GM04503 (cell line): ENCODE results near the gene STK32C.

Source experiments
- DNase-seq: peaks from one replicate; pipeline ENCODE4 v3.0.0-alpha.2; 2012; ENCODE audit warnings: low read depth

The STK32C gene

DNA sequence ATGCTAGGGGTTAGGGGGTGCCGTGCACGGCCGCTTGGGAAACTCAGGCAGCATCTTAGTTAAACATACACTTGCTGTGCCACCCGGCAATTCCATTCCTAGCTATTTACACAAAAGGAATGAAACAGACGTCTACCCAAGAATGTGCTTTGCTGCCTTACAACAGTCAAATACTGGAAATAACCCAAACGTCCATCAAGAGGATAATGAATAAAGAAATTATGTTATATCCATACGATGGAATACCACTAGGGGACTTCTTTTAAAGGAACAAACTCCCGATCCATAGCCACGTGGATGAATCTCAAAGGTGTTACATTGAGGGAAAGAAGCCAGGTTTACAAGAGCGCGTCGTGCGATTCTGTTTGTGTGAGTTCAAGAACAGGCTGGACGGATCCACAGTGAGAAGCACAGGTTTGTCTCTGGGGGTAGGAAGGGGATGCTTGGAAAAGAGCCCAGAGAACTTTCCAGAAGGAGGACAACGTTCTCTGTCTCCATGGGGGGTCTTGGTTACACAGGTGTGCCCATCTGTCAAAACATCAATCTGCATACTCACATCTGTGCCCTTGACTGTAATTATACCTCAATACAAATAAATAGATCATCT lies 41.8 kb downstream of the STK32C start:
- DNase-seq: no peak

DNA sequence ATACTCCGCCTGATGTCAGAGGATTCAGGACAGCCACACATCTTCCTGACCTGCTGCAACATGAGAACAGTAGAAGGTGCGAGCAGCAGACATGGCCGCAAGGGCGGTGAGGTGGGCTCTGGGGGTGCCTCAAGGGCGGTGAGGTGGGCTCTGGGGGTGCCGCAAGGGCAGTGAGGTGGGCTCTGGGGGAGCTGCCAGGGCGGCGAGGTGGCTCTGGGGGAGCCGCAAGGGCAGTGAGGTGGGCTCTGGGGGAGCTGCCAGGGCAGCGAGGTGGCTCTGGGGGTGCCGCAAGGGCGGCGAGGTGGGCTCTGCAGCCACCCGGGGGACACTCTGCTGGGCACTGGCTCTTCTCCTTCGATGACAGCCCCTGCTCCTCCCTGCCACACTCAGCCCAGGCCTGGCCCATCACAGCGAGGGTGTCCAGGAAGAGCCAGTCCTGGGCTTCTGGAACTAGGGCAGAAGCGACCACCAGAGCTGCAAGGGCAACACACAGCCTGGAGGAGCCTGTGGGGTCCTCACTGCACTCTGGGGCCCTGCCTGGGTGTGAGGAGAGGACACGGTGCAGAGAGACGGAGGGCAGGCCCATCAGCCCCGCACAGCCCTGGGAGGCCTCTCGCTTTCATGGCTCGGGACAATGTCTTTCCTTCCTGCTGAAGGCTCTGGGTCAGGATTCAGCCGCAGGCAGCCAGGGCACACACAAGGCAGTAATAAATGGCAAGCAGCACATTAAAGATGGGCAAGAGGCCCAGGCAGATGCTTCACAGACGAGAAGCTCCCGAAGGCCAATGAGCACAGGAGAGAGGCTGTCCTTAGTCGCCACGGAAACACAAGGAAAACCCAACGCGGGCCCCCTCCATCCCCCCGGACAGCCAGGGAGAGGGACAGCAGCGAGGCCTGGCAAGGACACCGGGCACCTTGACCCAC lies 42.5 kb downstream of the STK32C start:
- peak; percentile 33 for DNase-seq

GRCh38 chr10:132264306-132264950 lies 43.3 kb downstream of the STK32C start:
- DNase-seq: no peak

- DNase-seq: no peak
These were observed 43.9 kb downstream of the STK32C start for GRCh38 chr10:132263866-132264265.

GRCh38 chr10:132259702-132260482 lies 47.9 kb downstream of the STK32C start:
- DNase-seq: no peak

DNA sequence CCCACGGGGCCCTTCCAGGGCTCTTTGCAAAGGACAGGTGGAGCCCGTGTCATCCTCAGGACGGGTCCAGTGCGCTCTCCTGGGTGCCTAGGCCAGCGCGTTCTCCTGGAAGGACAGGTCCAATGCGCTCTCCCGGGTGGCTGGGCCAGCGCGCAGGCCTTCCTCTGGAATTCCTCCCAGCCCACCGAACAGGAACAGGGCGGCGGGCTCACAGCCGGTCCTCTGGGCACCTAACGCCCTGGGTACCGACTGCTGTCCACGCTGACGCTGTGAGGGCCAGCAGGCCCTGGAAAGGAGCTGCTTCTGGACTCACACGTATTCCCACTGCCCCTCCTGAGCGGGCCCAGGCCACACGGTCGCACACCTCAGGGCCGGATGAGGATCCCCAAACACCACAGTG lies 49.3 kb downstream of the STK32C start:
- no peak for DNase-seq

- DNase-seq: no peak
These were observed 49.8 kb downstream of the STK32C start for GRCh38 chr10:132257907-132258306.

- DNase-seq: no peak
These were observed 50.5 kb downstream of the STK32C start for GRCh38 chr10:132257271-132257670.

DNA sequence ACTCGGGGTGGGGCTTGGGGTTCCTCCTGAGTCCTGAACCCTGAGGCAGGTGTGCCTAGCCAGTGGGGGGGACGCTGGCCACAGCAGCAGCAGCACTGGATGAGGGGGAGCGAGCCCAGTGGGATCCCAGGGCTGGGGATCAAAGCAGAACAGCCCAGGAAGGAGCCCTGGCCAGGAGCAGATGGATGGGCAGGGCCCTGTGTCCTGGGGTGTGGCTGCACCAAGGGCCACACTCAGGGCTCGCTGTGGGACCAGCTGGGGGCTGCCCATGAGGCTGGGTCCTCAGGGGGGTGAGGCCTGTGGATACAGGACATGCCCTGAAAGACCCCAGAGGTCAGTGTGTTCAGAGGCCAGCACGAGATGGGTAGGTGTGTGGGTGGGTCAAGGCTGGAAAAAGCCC lies 50.9 kb downstream of the STK32C start:
- DNase-seq: no peak

DNA sequence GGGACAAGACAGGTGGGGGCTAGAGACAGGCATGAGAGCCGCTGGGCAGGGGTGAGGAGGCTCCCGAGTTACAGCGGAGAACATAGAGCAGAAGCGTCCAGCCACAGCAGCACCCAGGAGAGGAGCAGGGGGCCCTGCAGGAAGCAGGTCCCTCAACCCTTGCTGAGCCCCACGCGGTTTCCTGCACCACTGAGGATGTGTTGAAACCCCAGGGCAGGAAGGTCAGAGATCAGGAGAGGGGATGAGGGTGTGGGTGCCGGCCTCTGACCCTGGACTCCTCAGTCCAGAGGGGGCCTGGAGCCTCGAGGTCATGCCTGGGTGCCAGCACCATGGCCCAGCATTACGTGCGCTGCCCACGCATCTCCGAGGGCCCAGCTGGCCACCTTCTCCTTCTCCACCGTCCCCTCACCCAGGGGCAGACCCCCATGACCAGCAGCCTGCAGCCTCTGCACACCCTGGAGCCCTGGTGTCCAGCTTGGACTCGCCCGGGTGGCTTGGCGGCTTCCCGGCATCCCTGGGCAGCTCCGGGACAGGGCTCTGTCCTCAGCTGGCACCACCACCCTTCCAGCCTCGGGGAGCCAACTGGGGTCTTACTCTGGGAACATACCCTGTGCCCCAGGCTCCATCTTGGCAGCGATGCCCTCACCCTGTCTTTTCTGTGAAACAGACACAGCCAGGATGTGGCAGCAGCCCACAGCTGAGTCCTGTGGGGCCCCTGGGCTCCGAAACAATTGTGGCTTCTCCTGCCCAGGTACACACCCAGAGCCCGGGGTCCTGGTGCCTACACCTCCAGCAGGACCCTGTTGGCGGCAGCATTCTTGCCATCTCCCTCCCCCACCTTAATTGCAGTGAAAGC lies 52.0 kb downstream of the STK32C start:
- DNase-seq: no peak

DNA sequence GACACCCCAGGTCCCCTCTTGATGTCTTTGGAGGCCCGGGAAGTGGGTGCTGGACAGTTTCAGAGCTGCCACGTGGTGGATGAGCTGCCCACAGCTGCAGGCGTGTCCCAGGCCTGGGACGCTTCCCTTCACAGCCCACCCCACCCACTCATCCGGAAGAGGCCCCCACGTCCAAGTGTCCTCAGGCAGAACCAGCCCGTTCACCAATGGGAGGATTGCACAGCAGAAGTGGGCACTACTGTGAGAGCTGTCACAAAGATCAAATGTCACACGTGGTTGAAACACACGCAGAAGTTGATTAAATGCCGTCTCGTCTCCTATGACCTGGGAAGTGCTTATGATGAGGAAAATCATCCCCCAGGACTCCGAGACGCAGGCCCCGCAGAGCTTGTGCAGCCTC lies 52.9 kb downstream of the STK32C start:
- no peak for DNase-seq

GRCh38 chr10:132253092-132253687 lies 54.6 kb downstream of the STK32C start:
- no peak for DNase-seq

GRCh38 chr10:132252412-132252811 lies 55.3 kb downstream of the STK32C start:
- no peak for DNase-seq

DNA sequence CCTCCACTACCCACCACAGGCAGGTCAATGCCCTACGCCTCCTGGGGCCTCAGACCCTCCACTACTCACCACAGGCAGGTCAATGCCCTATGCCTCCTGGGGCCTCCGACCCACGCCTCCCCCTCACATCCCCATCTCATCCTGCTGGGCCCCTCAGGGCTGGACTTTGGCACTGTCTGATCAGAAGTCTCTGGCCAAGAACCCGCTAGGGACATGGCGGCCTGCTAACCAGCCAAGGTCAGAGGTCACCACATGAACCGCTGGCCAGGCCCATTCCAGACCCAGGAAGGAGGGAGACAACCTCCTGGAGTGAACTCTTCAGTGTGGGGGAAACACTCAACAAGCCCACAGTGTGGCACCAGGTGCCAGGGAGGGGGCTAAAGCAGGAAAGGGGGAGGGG lies 55.8 kb downstream of the STK32C start:
- DNase-seq: no peak

GRCh38 chr10:132250481-132251475 lies 57.0 kb downstream of the STK32C start:
- DNase-seq: no peak

- no peak for DNase-seq
These were observed 57.9 kb downstream of the STK32C start for GRCh38 chr10:132249824-132250375.

GRCh38 chr10:132249226-132249724 lies 58.5 kb downstream of the STK32C start:
- DNase-seq: no peak

GRCh38 chr10:132248455-132249225 lies 59.1 kb downstream of the STK32C start:
- DNase-seq: no peak
